Measurements from ENCODE around the gene PRKCB.
"Not testable (repeated sequence)": the region's sequence is repeated elsewhere in the genome, so short reads cannot be mapped to it uniquely, and the experiment has no call there.

The PRKCB gene

GRCh38 chr16:24188751-24189318, 353.1 kb downstream of the PRKCB start:
- no peak for DNase-seq

GRCh38 chr16:24189941-24190340, 354.2 kb downstream of the PRKCB start:
- no peak for DNase-seq

- DNase-seq = no peak
Observed at GRCh38 chr16:24191876-24192402, 356.2 kb downstream of the PRKCB start.

- no peak for DNase-seq
Observed at GRCh38 chr16:24195221-24195620, 359.4 kb downstream of the PRKCB start.

GRCh38 chr16:24198807-24199533, 363.2 kb downstream of the PRKCB start:
- DNase-seq = no peak

GRCh38 chr16:24203675-24204074, 367.9 kb downstream of the PRKCB start:
- DNase-seq = no peak

GRCh38 chr16:24204150-24204665, 368.4 kb downstream of the PRKCB start:
- DNase-seq = no peak

GRCh38 chr16:24206926-24207325, 371.1 kb downstream of the PRKCB start:
- no peak for DNase-seq

GRCh38 chr16:24208710-24209109, 372.9 kb downstream of the PRKCB start:
- DNase-seq = no peak

GRCh38 chr16:24214992-24215391, 379.2 kb downstream of the PRKCB start:
- DNase-seq = no peak

GRCh38 chr16:24216961-24217360, 381.2 kb downstream of the PRKCB start:
- no peak for DNase-seq

GRCh38 chr16:24217461-24217860, 381.7 kb downstream of the PRKCB start:
- no peak for DNase-seq

- DNase-seq = no peak
Observed at GRCh38 chr16:24218299-24218698, 382.5 kb downstream of the PRKCB start.

- no peak for DNase-seq
Observed at GRCh38 chr16:24221219-24221618, 385.4 kb downstream of the PRKCB start.

- DNase-seq = no peak
Observed at GRCh38 chr16:24228514-24228913, 392.7 kb downstream of the PRKCB start.

- no peak for DNase-seq
Observed at GRCh38 chr16:24232936-24233335, 397.2 kb downstream of the PRKCB start.

GRCh38 chr16:24234737-24235136, 399.0 kb downstream of the PRKCB start:
- DNase-seq = no peak

- DNase-seq = no peak
Observed at GRCh38 chr16:24235806-24236205, 400.0 kb downstream of the PRKCB start.

- DNase-seq = not testable (repeated sequence)
Observed at GRCh38 chr16:24238846-24239245, 403.1 kb downstream of the PRKCB start.

- no peak for DNase-seq
Observed at GRCh38 chr16:24246911-24247607, 411.3 kb downstream of the PRKCB start.

GRCh38 chr16:24253192-24253591, 417.4 kb downstream of the PRKCB start:
- DNase-seq = peak; percentile 26 to 30

- peak; percentile 50 to 53 for DNase-seq
Observed at GRCh38 chr16:24255456-24256371, 419.9 kb downstream of the PRKCB start, which contains the start of gene CACNG3. Gene CACNG3, plus strand, starts transcription at chr16:24256335. Its CDS starts 420 bp downstream, at chr16:24256755.
